K562 (cell line): ENCODE measurements around the gene OTOA. TPM values are rescaled to one million over a fixed set of nuclear protein-coding genes. Genes with fewer than 3 reads are reported as not detected.
"Not testable (repeated sequence)": the region's sequence is repeated elsewhere in the genome, so short reads cannot be mapped to it uniquely, and the experiment has no call there.

Experiments
- ATAC-seq: fragments of 200-7000 bp; cut with Tn5 transposase; 3 replicates; pipeline ENCODE4 v1.9.1; 2020; ENCODE audit warnings: moderate library complexity
- BruUV-seq: library from RNA; stranded (reverse); fragments of 400-500 nt; replicated peaks from 2 replicates; lab custom pipeline; 2021; lab: Mats Ljungman, UMichigan
- CTCF ChIA-PET: fragments of 300-600 bp; formaldehyde crosslinking; extraction: SDS; loops from one replicate; lab custom pipeline; 2021; ENCODE audit warnings: low intra/inter-chr PET ratio; lab: Yijun Ruan, JAX
- POLR2A ChIA-PET: fragments of 300-600, 350-650 bp; sonication (Branson Sonifier 250); formaldehyde crosslinking; extraction: SDS; loops from one replicate; lab custom pipeline; 2021; ENCODE audit warnings: antibody characterized with exemption, inconsistent platforms; lab: Yijun Ruan, JAX
- DNase-seq, 4 experiments: peaks; one replicate each; pipeline versions ENCODE4 v3.0.0 to v3.0.0-alpha.2; 2011 to 2018; ENCODE audit warnings: low spot score in 3 of 4, mixed read lengths in 3 of 4; ENCODE audit errors: extremely low read depth in 1 of 4
- FAIRE-seq: peaks from 2 replicates; lab custom pipeline; 2011; peaks lifted over from hg19 to GRCh38; lab: Jason Lieb, UNC
- H2AFZ ChIP-seq: 2 replicates; pipeline ENCODE4 v1.6.0; 2011; ENCODE audit warnings: low read depth, low read length, control low read depth, inconsistent platforms
- H3K27ac ChIP-seq: fragments of 200-600 bp; 3 replicates; pipeline ENCODE4 v1.8.0; 2011; ENCODE audit warnings: low read depth, mild to moderate bottlenecking, control low read depth, inconsistent platforms, low read length, moderate library complexity, mixed read lengths; ENCODE audit errors: extremely low read depth
- H3K27me3 ChIP-seq, 2 experiments: fragments of 300-600 bp in 1 of 2; 2 replicates in 1 of 2; 3 replicates in 1 of 2; pipeline versions ENCODE4 v1.6.0 to v1.8.0; 2011; ENCODE audit warnings: inconsistent platforms in 2 of 2, low read length in 2 of 2, mild to moderate bottlenecking in 1 of 2, mixed read lengths in 1 of 2, moderate library complexity in 1 of 2; ENCODE audit not compliant: control insufficient read depth in 2 of 2, insufficient read depth in 2 of 2
- H3K36me3 ChIP-seq: fragments of 300-600 bp; 3 replicates; pipeline ENCODE4 v1.8.0; 2011; ENCODE audit warnings: mild to moderate bottlenecking, low read length, inconsistent platforms; ENCODE audit not compliant: control insufficient read depth, insufficient read depth
- H3K4me1 ChIP-seq, 2 experiments: fragments of 200-600 bp in 1 of 2; replicated peaks in 1 of 2; 2 replicates in 1 of 2; 3 replicates in 1 of 2; pipeline versions ENCODE4 v1.5.1 to v1.8.0; 2011; ENCODE audit warnings: inconsistent platforms in 2 of 2, low read length in 2 of 2, mild to moderate bottlenecking in 1 of 2, mixed read lengths in 1 of 2, moderate library complexity in 1 of 2; ENCODE audit not compliant: control insufficient read depth in 2 of 2, insufficient read depth in 2 of 2
- H3K4me2 ChIP-seq: 2 replicates; pipeline ENCODE4 v1.6.1; 2011; ENCODE audit warnings: low read length, control low read depth, inconsistent platforms, mixed read lengths; ENCODE audit not compliant: insufficient read depth
- H3K4me3 ChIP-seq: fragments of 200-600 bp; sonication (generic), shearing (Covaris generic); 2 replicates; pipeline ENCODE4 v1.5.1; 2016; ENCODE audit warnings: control low read depth, inconsistent platforms
- H3K79me2 ChIP-seq: fragments of 200-600 bp; 3 replicates; pipeline ENCODE4 v1.8.0; 2011; ENCODE audit warnings: low read length, inconsistent platforms; ENCODE audit not compliant: control insufficient read depth, insufficient read depth
- H3K9ac ChIP-seq, 2 experiments: 2 replicates each; pipeline versions ENCODE4 v1.6.0 to v1.6.1; 2011; ENCODE audit warnings: low read depth in 2 of 2, low read length in 2 of 2, control low read depth in 1 of 2, inconsistent platforms in 1 of 2, mild to moderate bottlenecking in 1 of 2, mixed read lengths in 1 of 2; ENCODE audit not compliant: insufficient read depth in 1 of 2
- H3K9me1 ChIP-seq: one replicate; pipeline ENCODE4 v1.6.0; 2011; ENCODE audit warnings: inconsistent platforms, mild to moderate bottlenecking, low read length, moderate library complexity; ENCODE audit not compliant: control insufficient read depth, insufficient read depth
- H3K9me3 ChIP-seq: replicated peaks from 2 replicates; pipeline ENCODE4 v1.5.1; 2011; ENCODE audit warnings: low read depth, low read length, inconsistent platforms; ENCODE audit not compliant: control insufficient read depth, insufficient read depth
- H4K20me1 ChIP-seq: replicated peaks from 2 replicates; pipeline ENCODE4 v1.6.1; 2011; ENCODE audit warnings: low read length, inconsistent platforms, mixed read lengths; ENCODE audit not compliant: control insufficient read depth, insufficient read depth
- WGBS: fragments of 100-300 bp; shearing (Covaris generic); methylation state at CpG from one replicate; pipeline ENCODE4 v1.1.6; 2016; ENCODE audit warnings: low coverage, mixed read lengths; ENCODE audit not compliant: insufficient coverage; ENCODE audit errors: missing lambda C conversion rate; 5-methylcytosine and 5-hydroxymethylcytosine counted together
- in situ Hi-C: fragments of 300-500 bp; cut with MboI; formaldehyde crosslinking; loops from 4 replicates; pipeline ENCODE4 v1.15.0; 2018; ENCODE audit warnings: inconsistent platforms, mixed read lengths
- intact Hi-C: fragments of 100-400 bp; cut with micrococcal nuclease; formaldehyde crosslinking; loops from 2 replicates; pipeline ENCODE4 v1.14.2; 2022
- polyA plus RNA-seq, 8 experiments: library from polyadenylated mRNA; depleted of rRNA in 4 of 8; stranded (reverse) in 5 of 8; unstranded in 3 of 8; fragments of >200 nt; fragmentation: Nextera tagmentation in 2 of 8; fragmentation: Illumina TruSeq in 1 of 8; extraction: Ambion mirVana in 2 of 8; extraction: Trizol in 1 of 8; gene quantifications; 2 replicates each; pipeline versions ENCODE4 v1.2.1 to v1.2.3, GENCODE V29; 2011 to 2014; ENCODE audit warnings: inconsistent platforms in 1 of 8, missing spikeins in 1 of 8
- small RNA-seq: library from RNA; depleted of rRNA; stranded (forward); fragments of <200 nt; gene quantifications from one replicate; pipeline ENCODE3, GENCODE V24; 2014
- total RNA-seq, 7 experiments: library from RNA; depleted of rRNA in 6 of 7; stranded (reverse); fragments of >200 nt in 6 of 7; fragmentation: Illumina TruSeq in 2 of 7; extraction: Trizol in 2 of 7; gene quantifications; 2 replicates each; pipeline versions ENCODE4 v1.2.1 to v1.2.3, GENCODE V29; 2011 to 2021; ENCODE audit warnings: low replicate concordance in 1 of 7

Gene OTOA
- total and polyA plus RNA-seq, 9 of the 15 experiments (the other 6 are each of a cell fraction or from before 2014, with no cell fraction given): 0.04 TPM; not detected in 8

DNA sequence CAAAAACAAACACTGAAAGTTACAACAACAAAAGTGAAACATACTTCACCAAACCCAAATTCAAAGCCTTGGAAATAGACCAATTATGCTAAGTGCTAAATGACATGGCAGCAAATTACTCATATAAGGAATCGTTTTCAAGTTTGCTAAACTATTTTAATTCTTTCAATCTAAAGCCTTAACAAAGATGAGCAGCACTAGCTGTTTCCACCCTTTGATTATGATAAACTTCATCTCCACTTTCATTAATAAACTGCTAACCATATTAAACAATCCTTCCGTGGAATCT lies 138.6 kb downstream of the OTOA start:
- H2AFZ ChIP-seq, H3K9me1 ChIP-seq, DNase-seq, BruUV-seq, H3K27ac ChIP-seq, ATAC-seq, H3K9me3 ChIP-seq, POLR2A ChIA-PET, H3K79me2 ChIP-seq, H3K4me1 ChIP-seq, H4K20me1 ChIP-seq, intact Hi-C loops, H3K4me3 ChIP-seq, H3K9ac ChIP-seq, FAIRE-seq, H3K4me2 ChIP-seq, CTCF ChIA-PET, H3K36me3 ChIP-seq, H3K27me3 ChIP-seq: not testable (repeated sequence)
- in situ Hi-C loops: loop anchor here (25.0 kb wide), 2 partner anchors 90 to 310 kb away; no protein-coding TSS in a partner anchor
- WGBS: 0% methylated on average over 2 of the region's 2 CpGs

Small RNA genes lying within 50 kb of the gene (small RNA-seq; reads per million reads assigned to genes)
- gene RNU6-1005P: 0.11 reads per million
- gene RNU6-196P: not detected

Other genes with a start within 250 kb of the OTOA start
- gene METTL9, start 64.4 kb upstream of the OTOA start, total RNA-seq (2014; rRNA removed): 69.1 and 74.8 TPM in 2 replicates
- gene METTL9, start 64.4 kb upstream of the OTOA start, total RNA-seq (2014; rRNA removed; fragmentation: Illumina TruSeq; extraction: Trizol): 81.2 and 105 TPM in 2 replicates
- gene METTL9, start 64.4 kb upstream of the OTOA start, total RNA-seq (2015; rRNA removed; fragmentation: Illumina TruSeq; extraction: Trizol): 80.9 and 82.2 TPM in 2 replicates
- gene METTL9, start 64.4 kb upstream of the OTOA start, total RNA-seq (2021): 65.8 and 66.1 TPM in 2 replicates
- 85.0 and 107 TPM in 2 replicates for gene METTL9, start 64.4 kb upstream of the OTOA start, polyA plus RNA-seq (2011; rRNA removed)
- 67.6 and 79.1 TPM in 2 replicates for gene METTL9, start 64.4 kb upstream of the OTOA start, polyA plus RNA-seq (2014; fragmentation: Illumina TruSeq; extraction: Trizol)
- gene METTL9, start 64.4 kb upstream of the OTOA start, polyA plus RNA-seq (2014; fragmentation: Nextera tagmentation; extraction: Ambion mirVana): 10 to 100 TPM; 12.2 to 16.3 TPM
- 70.8 and 86.0 TPM in 2 replicates for gene METTL9, start 64.4 kb upstream of the OTOA start, polyA plus RNA-seq (2014; rRNA removed)
- not detected in 2 replicates for gene IGSF6, start 11.4 kb upstream of the OTOA start, total RNA-seq (2014; rRNA removed)
- not detected in 2 replicates for gene IGSF6, start 11.4 kb upstream of the OTOA start, total RNA-seq (2014; rRNA removed; fragmentation: Illumina TruSeq; extraction: Trizol)
- not detected in 2 replicates for gene IGSF6, start 11.4 kb upstream of the OTOA start, total RNA-seq (2015; rRNA removed; fragmentation: Illumina TruSeq; extraction: Trizol)
- gene IGSF6, start 11.4 kb upstream of the OTOA start, total RNA-seq (2021): not detected in 2 replicates
- not detected in 2 replicates for gene IGSF6, start 11.4 kb upstream of the OTOA start, polyA plus RNA-seq (2011; rRNA removed)
- gene IGSF6, start 11.4 kb upstream of the OTOA start, polyA plus RNA-seq (2014; fragmentation: Illumina TruSeq; extraction: Trizol): not detected in 2 replicates
- gene IGSF6, start 11.4 kb upstream of the OTOA start, polyA plus RNA-seq (2014; fragmentation: Nextera tagmentation; extraction: Ambion mirVana): under 1 TPM in 1 of 2 experiments, not detected in 1; 0.07 TPM
- gene IGSF6, start 11.4 kb upstream of the OTOA start, polyA plus RNA-seq (2014; rRNA removed): not detected in 2 replicates
- 9.1 and 11.6 TPM in 2 replicates for gene NPIPB4, start 193.8 kb downstream of the OTOA start, total RNA-seq (2014; rRNA removed)
- gene NPIPB4, start 193.8 kb downstream of the OTOA start, total RNA-seq (2014; rRNA removed; fragmentation: Illumina TruSeq; extraction: Trizol): 50.7 and 55.1 TPM in 2 replicates
- gene NPIPB4, start 193.8 kb downstream of the OTOA start, total RNA-seq (2015; rRNA removed; fragmentation: Illumina TruSeq; extraction: Trizol): 41.3 and 45.2 TPM in 2 replicates
- gene NPIPB4, start 193.8 kb downstream of the OTOA start, total RNA-seq (2021): 77.3 and 78.6 TPM in 2 replicates
- gene NPIPB4, start 193.8 kb downstream of the OTOA start, polyA plus RNA-seq (2011; rRNA removed): 35.6 and 37.6 TPM in 2 replicates
- gene NPIPB4, start 193.8 kb downstream of the OTOA start, polyA plus RNA-seq (2014; fragmentation: Illumina TruSeq; extraction: Trizol): 36.4 and 42.2 TPM in 2 replicates
- gene NPIPB4, start 193.8 kb downstream of the OTOA start, polyA plus RNA-seq (2014; fragmentation: Nextera tagmentation; extraction: Ambion mirVana): 1 to 10 TPM; 2.4 to 3.2 TPM
- gene NPIPB4, start 193.8 kb downstream of the OTOA start, polyA plus RNA-seq (2014; rRNA removed): 39.8 and 50.9 TPM in 2 replicates